Measurements from ENCODE around the gene PAPOLA. TPM values are rescaled to one million over a fixed set of nuclear protein-coding genes. Genes with fewer than 3 reads are reported as not detected.

PAPOLA gene
- total RNA-seq, 1 experiment from 2014 or later, result 207 TPM

GRCh38 chr14:96516351-96516750 lies 14.2 kb downstream of the PAPOLA start:
- no TSS peak for BruUV-seq (replicated peaks)
- peaks cover 23% of the 10 kb centered on the region for H3K4me1 ChIP-seq
- H3K9me3 ChIP-seq, result no peaks in the 10 kb centered on the region
- no peaks in the 10 kb centered on the region for H3K27me3 Mint-ChIP-seq (ENCODE audit: insufficient read depth, unreplicated experiment)
- no peaks in the 10 kb centered on the region for H3K27me3 ChIP-seq (replicated peaks; ENCODE audit: control insufficient read depth, insufficient read depth, low read length)
- peaks cover 19% of the 10 kb centered on the region for H3K4me1 Mint-ChIP-seq (ENCODE audit: low read depth, unreplicated experiment)
- H3K27ac Mint-ChIP-seq (ENCODE audit: unreplicated experiment), result no peak overlapping the region
- ChIA-PET CTCF (no interaction called here), POLR2A (no interaction called here)
- intact Hi-C loops (cut with micrococcal nuclease; ENCODE audit: unreplicated experiment), result no loop called here
- H3K9me3 Mint-ChIP-seq (ENCODE audit: unreplicated experiment), result no peaks in the 10 kb centered on the region
- H3K4me3 ChIP-seq (ENCODE audit: low read depth, low read length), result no peak overlapping the region
- TF ChIP-seq CTCF (IDR thresholded peaks at IDR 0.05; ENCODE audit: insufficient read depth in 1 of 2, low read depth in 1 of 2, low read length in 1 of 2, severe bottlenecking in 1 of 2, unreplicated experiment in 1 of 2), result no peak
- H3K36me3 Mint-ChIP-seq (ENCODE audit: insufficient read depth, unreplicated experiment), result peaks cover 15% of the 10 kb centered on the region
- H3K36me3 ChIP-seq (ENCODE audit: control insufficient read depth, insufficient read depth, low read length), result no peaks in the 10 kb centered on the region
- no peak overlapping the region for H3K4me3 Mint-ChIP-seq (ENCODE audit: unreplicated experiment)
- no peak for DNase-seq

- BruUV-seq (replicated peaks), result no TSS peak
- H3K4me3 Mint-ChIP-seq (ENCODE audit: unreplicated experiment), result no peak overlapping the region
- peaks cover 7% of the 10 kb centered on the region for H3K4me1 ChIP-seq
- H3K36me3 ChIP-seq (ENCODE audit: control insufficient read depth, insufficient read depth, low read length), result no peaks in the 10 kb centered on the region; the same call in 1 of the 2 replicates
- TF ChIP-seq CTCF (IDR thresholded peaks at IDR 0.05; ENCODE audit: insufficient read depth in 1 of 2, low read depth in 1 of 2, low read length in 1 of 2, severe bottlenecking in 1 of 2, unreplicated experiment in 1 of 2), result no peak
- DNase-seq, result no peak
- H3K4me1 Mint-ChIP-seq (ENCODE audit: low read depth, unreplicated experiment), result peaks cover 11% of the 10 kb centered on the region
- no peak overlapping the region for H3K4me3 ChIP-seq (ENCODE audit: low read depth, low read length)
- no peak overlapping the region for H3K27ac Mint-ChIP-seq (ENCODE audit: unreplicated experiment)
- H3K9me3 Mint-ChIP-seq (ENCODE audit: unreplicated experiment), result no peaks in the 10 kb centered on the region
- H3K27me3 Mint-ChIP-seq (ENCODE audit: insufficient read depth, unreplicated experiment), result no peaks in the 10 kb centered on the region
- intact Hi-C loops (cut with micrococcal nuclease; ENCODE audit: unreplicated experiment), result no loop called here
- no peaks in the 10 kb centered on the region for H3K27me3 ChIP-seq (replicated peaks; ENCODE audit: control insufficient read depth, insufficient read depth, low read length)
- ChIA-PET CTCF (no interaction called here), POLR2A (no interaction called here)
- H3K36me3 Mint-ChIP-seq (ENCODE audit: insufficient read depth, unreplicated experiment), result peaks cover 42% of the 10 kb centered on the region
- H3K9me3 ChIP-seq, result no peaks in the 10 kb centered on the region
Measured at GRCh38 chr14:96519970-96520369, 17.8 kb downstream of the PAPOLA start.

DNA sequence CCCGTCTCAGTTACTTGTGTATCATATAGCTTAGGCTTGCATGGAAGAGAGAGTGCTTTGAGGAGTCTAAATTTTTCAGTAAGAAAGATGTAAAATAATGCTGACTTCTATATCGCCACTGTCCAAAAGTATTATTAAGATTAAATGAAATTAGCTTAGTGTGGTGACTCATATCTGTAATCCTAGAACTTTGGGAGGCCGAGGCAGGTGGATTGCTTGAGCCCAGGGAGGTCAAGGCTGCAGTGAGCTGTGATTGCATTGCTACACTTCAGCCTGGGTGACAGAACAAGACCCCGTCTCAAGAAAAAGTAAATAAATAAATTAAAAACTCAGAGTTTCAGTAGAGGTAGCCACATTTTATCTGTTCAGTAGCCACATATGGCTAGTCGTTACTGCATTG lies 23.3 kb downstream of the PAPOLA start:
- peaks cover 64% of the 10 kb centered on the region for H3K36me3 Mint-ChIP-seq (ENCODE audit: insufficient read depth, unreplicated experiment)
- no peak overlapping the region for H3K4me3 Mint-ChIP-seq (ENCODE audit: unreplicated experiment)
- CTCF ChIA-PET, result no interaction called here

More for the DNA sequence above, 23.3 kb downstream of the PAPOLA start:
- Histone ChIP-seq H3K27me3 (replicated peaks; ENCODE audit: control insufficient read depth, insufficient read depth, low read length) (no peaks in the 10 kb centered on the region), H3K36me3 (ENCODE audit: control insufficient read depth, insufficient read depth, low read length) (no peaks in the 10 kb centered on the region; the same call in 1 of the 2 replicates), H3K4me1 (no peaks in the 10 kb centered on the region), H3K4me3 (ENCODE audit: low read depth, low read length) (no peak overlapping the region), H3K9me3 (no peaks in the 10 kb centered on the region)
- DNase-seq, result no peak
- BruUV-seq (replicated peaks), result no TSS peak
- POLR2A ChIA-PET, result no interaction called here
- intact Hi-C loops (cut with micrococcal nuclease; ENCODE audit: unreplicated experiment), result no loop called here
- H3K9me3 Mint-ChIP-seq (ENCODE audit: unreplicated experiment), result no peaks in the 10 kb centered on the region
- no peaks in the 10 kb centered on the region for H3K4me1 Mint-ChIP-seq (ENCODE audit: low read depth, unreplicated experiment)
- TF ChIP-seq CTCF (IDR thresholded peaks at IDR 0.05; ENCODE audit: insufficient read depth in 1 of 2, low read depth in 1 of 2, low read length in 1 of 2, severe bottlenecking in 1 of 2, unreplicated experiment in 1 of 2), result no peak
- no peaks in the 10 kb centered on the region for H3K27me3 Mint-ChIP-seq (ENCODE audit: insufficient read depth, unreplicated experiment)
- H3K27ac Mint-ChIP-seq (ENCODE audit: unreplicated experiment), result no peak overlapping the region

Measured in Caco-2 (cell line).